Activated CD4-positive, alpha-beta T cell treated with anti-CD3 and anti-CD28 coated beads, Interleukin-2, amount 50 U/mL, for 4 hours (primary cell): ENCODE results near the gene PPP1R13L.

Source experiments
- DNase-seq, 2 experiments: peaks; one replicate each; pipeline ENCODE4 v3.0.0-alpha.2; 2020

The PPP1R13L gene

GRCh38 chr19:45362291-45362690, 42.6 kb downstream of the PPP1R13L start:
- no peak for DNase-seq

- DNase-seq = no peak
Measured at GRCh38 chr19:45361608-45362007, 43.3 kb downstream of the PPP1R13L start.

- no peak for DNase-seq
Measured at GRCh38 chr19:45358213-45358792, 46.6 kb downstream of the PPP1R13L start.

- DNase-seq = no peak
Measured at GRCh38 chr19:45357445-45357783, 47.5 kb downstream of the PPP1R13L start.

- DNase-seq = no peak
Measured at GRCh38 chr19:45356760-45357444, 48.0 kb downstream of the PPP1R13L start.

- DNase-seq = no peak
Measured at GRCh38 chr19:45355910-45356309, 49.0 kb downstream of the PPP1R13L start.

GRCh38 chr19:45355402-45355801, 49.5 kb downstream of the PPP1R13L start:
- no peak for DNase-seq

- no peak for DNase-seq
Measured at GRCh38 chr19:45354241-45354842, 50.5 kb downstream of the PPP1R13L start.

GRCh38 chr19:45352914-45353796, 51.7 kb downstream of the PPP1R13L start:
- DNase-seq = no peak

GRCh38 chr19:45352471-45352870, 52.4 kb downstream of the PPP1R13L start:
- DNase-seq = no peak

GRCh38 chr19:45352062-45352461, 52.8 kb downstream of the PPP1R13L start:
- no peak for DNase-seq

- no peak for DNase-seq
Measured at GRCh38 chr19:45351401-45351952, 53.4 kb downstream of the PPP1R13L start.

GRCh38 chr19:45350477-45351058, 54.3 kb downstream of the PPP1R13L start:
- no peak for DNase-seq

- DNase-seq = no peak
Measured at GRCh38 chr19:45349430-45349941, 55.4 kb downstream of the PPP1R13L start.

- DNase-seq = no peak
Measured at GRCh38 chr19:45349126-45349415, 55.8 kb downstream of the PPP1R13L start.

- DNase-seq = no peak
Measured at GRCh38 chr19:45348367-45349125, 56.3 kb downstream of the PPP1R13L start.

- DNase-seq = no peak
Measured at GRCh38 chr19:45347570-45348366, 57.1 kb downstream of the PPP1R13L start.

GRCh38 chr19:45346449-45346848, 58.4 kb downstream of the PPP1R13L start:
- DNase-seq = no peak

GRCh38 chr19:45345506-45345860, 59.4 kb downstream of the PPP1R13L start:
- DNase-seq = no peak

GRCh38 chr19:45344621-45345505, 60.0 kb downstream of the PPP1R13L start:
- DNase-seq = no peak
